Esophagus squamous epithelium (tissue), 5 donors: ENCODE data around the gene CD180. TPM values are rescaled to one million over a fixed set of nuclear protein-coding genes. Genes with fewer than 3 reads are reported as not detected.

Experiments used
- DNase-seq: peaks from one replicate; lab custom pipeline; 2025; lab: John Stamatoyannopoulos, UW
- H3K27ac ChIP-seq, 4 donors: fragments of 200-600 bp; sonication (generic); one replicate each; pipeline ENCODE4 v1.5.1; 2016 to 2019; ENCODE audit warnings: mild to moderate bottlenecking in 1 of 4
- H3K27me3 ChIP-seq, 4 donors: fragments of 200-600 bp; sonication (generic); 1 replicate in 3 of 4; 2 replicates in 1 of 4; pipeline versions ENCODE4 v1.5.1 to v1.6.0; 2017 to 2021; ENCODE audit warnings: antibody characterized with exemption in 1 of 4
- H3K36me3 ChIP-seq, 3 donors: fragments of 200-600 bp; sonication (generic); one replicate each; pipeline ENCODE4 v1.5.1; 2016 to 2019
- H3K4me1 ChIP-seq, 3 donors: fragments of 200-600 bp; sonication (generic); one replicate each; pipeline ENCODE4 v1.5.1; 2017 to 2019
- H3K4me3 ChIP-seq, 4 donors: fragments of 200-600 bp; sonication (generic); 1 replicate in 3 of 4; 2 replicates in 1 of 4; pipeline ENCODE4 v1.5.1; 2016 to 2019; ENCODE audit warnings: mild to moderate bottlenecking in 2 of 4, moderate library complexity in 1 of 4
- H3K9me3 ChIP-seq, 3 donors: fragments of 200-600 bp; sonication (generic); one replicate each; pipeline ENCODE4 v1.5.1; 2016 to 2019
- POLR2A ChIP-seq, 4 donors: fragments of 450-650 bp; IDR thresholded peaks; one replicate each; pipeline ENCODE4 v1.6.1; 2017; ENCODE audit warnings: antibody characterized with exemption in 4 of 4, mild to moderate bottlenecking in 4 of 4, moderate library complexity in 3 of 4
- WGBS, 2 donors: methylation state at CpG; one replicate each; pipeline ENCODE4 v1.1.5; 2018; 5-methylcytosine and 5-hydroxymethylcytosine counted together
- intact Hi-C: fragments of 100-400 bp; cut with DNase I; formaldehyde crosslinking; loops from one replicate; pipeline ENCODE4 v1.15.0; 2022
- total RNA-seq, 4 donors: library from RNA; depleted of rRNA; stranded (reverse); fragments of >200 nt; gene quantifications; one replicate each; pipeline ENCODE4 v1.1.0, GENCODE V29; 2016
- TF ChIP-seq, protein P1 (sequence below), 6 experiments: fragments of 450-650 bp in 4 of 6; fragments of 200-600 bp in 2 of 6; sonication (generic) in 2 of 6; IDR thresholded peaks; one replicate each; pipeline ENCODE4 v1.5.1; 2016 to 2019; ENCODE audit warnings: antibody characterized with exemption in 6 of 6, mild to moderate bottlenecking in 4 of 6, moderate library complexity in 4 of 6
- donor health status: DM: yes; HTN: yes; CAD: no.

Gene CD180
- total RNA-seq, 4 donors from 2014 or later, result 0.13 to 1.3 (median 0.95) TPM; not detected in 1

DNA sequence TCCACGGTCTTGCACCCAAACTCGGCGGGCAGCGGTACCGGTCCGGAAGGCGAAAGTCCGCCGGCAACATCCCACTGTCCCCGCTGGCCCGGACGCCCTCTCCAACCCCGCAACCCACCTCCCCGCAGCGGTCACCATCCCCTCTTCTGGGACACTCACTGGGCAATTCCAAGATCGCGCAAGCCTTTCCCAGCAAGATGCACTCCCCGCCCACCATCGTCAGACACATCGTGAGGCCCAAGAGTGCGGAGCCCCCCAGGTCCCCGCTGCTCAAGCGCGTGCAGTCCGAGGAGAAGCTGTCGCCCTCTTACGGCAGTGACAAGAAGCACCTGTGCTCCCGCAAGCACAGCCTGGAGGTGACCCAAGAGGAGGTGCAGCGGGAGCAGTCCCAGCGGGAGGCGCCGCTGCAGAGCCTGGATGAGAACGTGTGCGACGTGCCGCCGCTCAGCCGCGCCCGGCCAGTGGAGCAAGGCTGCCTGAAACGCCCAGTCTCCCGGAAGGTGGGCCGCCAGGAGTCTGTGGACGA is 33.3 kb downstream of the CD180 start:
- 88 to 95% methylated on average over 16 to 18 of the region's 44 CpGs for WGBS, 2 donors
- no peak for DNase-seq
- intact Hi-C loops, result loop anchor here (5.0 kb wide), 1 partner anchor 44 kb away; no protein-coding TSS in a partner anchor
- no peaks in the 10 kb centered on the region for H3K27me3 ChIP-seq
- H3K27ac ChIP-seq, result no peak overlapping the region
- peaks cover 17 to 62% (median 25%) of the 10 kb centered on the region in 3 donors for H3K4me1 ChIP-seq
- no peak overlapping the region for H3K4me3 ChIP-seq
- H3K9me3 ChIP-seq, result no peaks in the 10 kb centered on the region
- H3K36me3 ChIP-seq, result peaks cover 28 to 87% (median 35%) of the 10 kb centered on the region in 3 donors
- no peak for TF ChIP-seq POLR2A (IDR thresholded peaks at IDR 0.05)
- TF ChIP-seq, protein P1, sequence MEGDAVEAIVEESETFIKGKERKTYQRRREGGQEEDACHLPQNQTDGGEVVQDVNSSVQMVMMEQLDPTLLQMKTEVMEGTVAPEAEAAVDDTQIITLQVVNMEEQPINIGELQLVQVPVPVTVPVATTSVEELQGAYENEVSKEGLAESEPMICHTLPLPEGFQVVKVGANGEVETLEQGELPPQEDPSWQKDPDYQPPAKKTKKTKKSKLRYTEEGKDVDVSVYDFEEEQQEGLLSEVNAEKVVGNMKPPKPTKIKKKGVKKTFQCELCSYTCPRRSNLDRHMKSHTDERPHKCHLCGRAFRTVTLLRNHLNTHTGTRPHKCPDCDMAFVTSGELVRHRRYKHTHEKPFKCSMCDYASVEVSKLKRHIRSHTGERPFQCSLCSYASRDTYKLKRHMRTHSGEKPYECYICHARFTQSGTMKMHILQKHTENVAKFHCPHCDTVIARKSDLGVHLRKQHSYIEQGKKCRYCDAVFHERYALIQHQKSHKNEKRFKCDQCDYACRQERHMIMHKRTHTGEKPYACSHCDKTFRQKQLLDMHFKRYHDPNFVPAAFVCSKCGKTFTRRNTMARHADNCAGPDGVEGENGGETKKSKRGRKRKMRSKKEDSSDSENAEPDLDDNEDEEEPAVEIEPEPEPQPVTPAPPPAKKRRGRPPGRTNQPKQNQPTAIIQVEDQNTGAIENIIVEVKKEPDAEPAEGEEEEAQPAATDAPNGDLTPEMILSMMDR (IDR thresholded peaks at IDR 0.05), result no peak

DNA sequence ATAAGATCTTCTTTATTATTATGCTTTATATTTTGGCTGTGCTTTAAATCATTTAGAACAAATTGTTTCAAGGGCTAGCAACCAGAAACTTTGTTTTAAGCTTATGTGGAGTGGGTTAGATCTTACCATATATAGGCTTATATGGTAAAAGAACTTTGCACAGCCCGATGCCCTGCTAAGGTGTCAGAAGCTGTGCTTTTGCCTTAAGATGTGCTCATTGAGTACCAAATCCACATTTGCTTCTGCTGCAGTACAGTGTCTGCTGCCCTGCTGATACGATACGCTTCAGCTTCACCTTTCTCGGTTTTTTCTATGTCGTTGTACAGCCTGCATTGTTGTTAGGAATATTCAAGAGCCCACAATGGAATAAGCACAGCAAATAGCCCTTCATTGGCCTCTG is 34.8 kb downstream of the CD180 start:
- Histone ChIP-seq H3K4me3 (no peak overlapping the region), H3K27me3 (no peaks in the 10 kb centered on the region), H3K27ac (peak overlapping the region in 3 of 4 donors; percentile 31 to 75 (median 65)), H3K36me3 (peaks cover 28 to 87% (median 35%) of the 10 kb centered on the region in 3 donors), H3K9me3 (no peaks in the 10 kb centered on the region), H3K4me1 (peaks cover 16 to 60% (median 25%) of the 10 kb centered on the region in 3 donors)
- WGBS, 2 donors, result 83 to 88% methylated on average over 5 of the region's 5 CpGs
- no peak for DNase-seq
- intact Hi-C loops, result loop anchor here (5.0 kb wide), 1 partner anchor 46 kb away; no protein-coding TSS in a partner anchor
- TF ChIP-seq POLR2A (IDR thresholded peaks at IDR 0.05), result no peak
- TF ChIP-seq, protein P1 (IDR thresholded peaks at IDR 0.05), result no peak

DNA sequence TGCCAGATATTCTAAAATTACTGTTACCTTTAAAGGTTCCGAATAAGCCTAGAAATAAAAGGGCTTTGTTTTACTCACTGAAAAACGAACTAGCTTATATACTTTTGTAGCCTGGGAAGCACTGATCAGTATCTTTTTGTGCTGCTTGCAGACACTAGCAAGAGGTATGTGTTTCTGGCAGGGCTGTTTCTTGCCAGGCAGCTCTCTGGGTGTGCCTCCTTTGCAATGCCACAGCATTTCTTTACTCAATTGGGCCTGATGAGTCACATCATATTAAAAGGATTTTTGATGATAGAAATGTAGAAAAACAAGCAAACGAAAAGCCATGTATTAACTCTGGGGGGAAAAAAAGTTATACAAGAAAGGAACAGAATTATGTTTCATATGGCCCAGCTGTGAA is 35.6 kb downstream of the CD180 start:
- DNase-seq, result no peak
- Histone ChIP-seq H3K4me1 (peaks cover 9 to 52% (median 17%) of the 10 kb centered on the region in 3 donors), H3K27me3 (no peaks in the 10 kb centered on the region), H3K27ac (peak overlapping the region; percentile 18 to 75 (median 48)), H3K4me3 (no peak overlapping the region), H3K9me3 (no peaks in the 10 kb centered on the region), H3K36me3 (peaks cover 28 to 89% (median 35%) of the 10 kb centered on the region in 3 donors)
- TF ChIP-seq, protein P1 (IDR thresholded peaks at IDR 0.05), result no peak
- TF ChIP-seq POLR2A (IDR thresholded peaks at IDR 0.05), result no peak
- intact Hi-C loops, result loop anchor here (5.0 kb wide), 1 partner anchor 46 kb away; no protein-coding TSS in a partner anchor
- WGBS, 2 donors, result 21 to 26% methylated on average over 3 of the region's 3 CpGs

DNA sequence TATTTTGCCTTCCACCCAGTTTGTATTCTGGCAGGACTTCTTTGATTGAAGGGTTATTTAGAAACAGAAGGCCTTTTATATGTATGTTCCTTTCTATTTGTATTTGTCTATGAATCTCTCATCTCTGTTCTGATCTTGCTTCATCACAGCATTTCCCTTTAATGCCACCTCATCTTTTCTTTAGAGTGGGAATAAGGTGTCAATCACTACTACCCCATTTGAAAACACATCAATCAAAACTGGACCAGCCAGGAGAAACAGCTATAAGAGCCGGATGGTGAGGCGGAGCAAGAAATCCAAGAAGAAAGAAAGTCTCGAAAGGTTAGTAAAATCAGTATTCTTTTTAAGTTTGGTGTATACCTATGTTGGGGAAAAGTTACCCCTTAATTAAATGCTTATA is 36.3 kb downstream of the CD180 start:
- Histone ChIP-seq H3K36me3 (peaks cover 26 to 89% (median 28%) of the 10 kb centered on the region in 3 donors), H3K4me3 (no peak overlapping the region), H3K9me3 (no peaks in the 10 kb centered on the region), H3K27me3 (no peaks in the 10 kb centered on the region), H3K27ac (peak overlapping the region; percentile 18 to 75 (median 48)), H3K4me1 (peaks cover 7 to 45% (median 11%) of the 10 kb centered on the region in 3 donors)
- WGBS, 2 donors, result 69 to 76% methylated on average over 3 of the region's 3 CpGs
- TF ChIP-seq POLR2A (IDR thresholded peaks at IDR 0.05), result no peak
- TF ChIP-seq, protein P1 (IDR thresholded peaks at IDR 0.05), result no peak
- DNase-seq, result no peak
- intact Hi-C loops, result loop anchor here (5.0 kb wide), 1 partner anchor 47 kb away; no protein-coding TSS in a partner anchor

DNA sequence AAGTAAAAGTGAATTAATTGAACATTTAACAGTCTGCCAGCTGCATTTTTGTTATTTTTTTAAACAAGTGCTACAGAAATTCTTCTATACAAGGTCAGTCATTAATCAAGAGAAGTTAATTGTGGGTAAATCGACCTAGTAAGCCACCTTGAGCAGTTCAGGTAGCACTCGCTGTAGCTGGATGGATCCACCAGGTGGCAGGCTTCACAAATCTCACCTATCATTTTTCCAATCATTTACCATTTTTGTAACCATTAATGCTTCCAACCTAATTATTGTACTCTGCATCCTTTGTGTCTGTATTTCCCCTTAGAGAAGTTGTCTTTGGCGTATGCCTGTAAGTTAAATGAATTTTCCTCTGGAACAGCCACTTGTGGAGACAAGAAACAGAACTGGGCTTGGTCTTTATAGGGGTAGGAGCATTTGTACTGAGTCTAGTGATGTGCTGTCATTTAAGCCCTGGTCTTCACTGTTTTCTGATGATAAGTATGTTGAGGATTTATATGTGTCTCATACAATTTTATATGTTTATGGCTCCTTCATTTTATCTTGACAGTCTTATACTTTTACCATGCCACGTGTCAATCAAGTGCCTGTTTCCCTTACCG is 39.5 kb downstream of the CD180 start:
- intact Hi-C loops, result no loop called here
- DNase-seq, result no peak
- TF ChIP-seq, protein P1 (IDR thresholded peaks at IDR 0.05), result peak; percentile 55 to 84 (median 79)
- no peak for TF ChIP-seq POLR2A (IDR thresholded peaks at IDR 0.05)

More for the DNA sequence above, 39.5 kb downstream of the CD180 start:
- H3K9me3 ChIP-seq, result no peaks in the 10 kb centered on the region
- WGBS, 2 donors, result 42 to 53% methylated on average over 5 of the region's 5 CpGs
- H3K27me3 ChIP-seq, result no peaks in the 10 kb centered on the region
- peaks cover 7 to 35% (median 11%) of the 10 kb centered on the region in 3 donors for H3K4me1 ChIP-seq
- peaks cover 7 to 89% (median 11%) of the 10 kb centered on the region in 3 donors for H3K36me3 ChIP-seq
- H3K27ac ChIP-seq, result no peak overlapping the region
- no peak overlapping the region for H3K4me3 ChIP-seq
